Keratinocyte (primary cell): ENCODE data around the gene ANKRD44.

ENCODE experiments used
- CTCF ChIP-seq, 3 experiments: IDR thresholded peaks in 1 of 3; conservative IDR thresholded peaks in 1 of 3; optimal IDR thresholded peaks in 1 of 3; 2 replicates in 2 of 3; 3 replicates in 1 of 3; pipeline versions ENCODE3 to v1.5.1; 2011; ENCODE audit warnings: low read length in 3 of 3, mild to moderate bottlenecking in 3 of 3, moderate library complexity in 2 of 3, control low read depth in 1 of 3, inconsistent platforms in 1 of 3; ENCODE audit not compliant: insufficient read depth in 2 of 3; ENCODE audit errors: extremely low read depth in 1 of 3
- EZH2 ChIP-seq: IDR thresholded peaks from one replicate; pipeline ENCODE4 v1.6.1; 2012; ENCODE audit warnings: inconsistent platforms, mild to moderate bottlenecking, low read length, moderate library complexity

- TF ChIP-seq CTCF (optimal IDR thresholded peaks at IDR 0.05 in 1 of 3, IDR thresholded peaks at IDR 0.05 in 1 of 3, conservative IDR thresholded peaks at IDR 0.05 in 1 of 3; ENCODE audit: extremely low read depth in 1 of 3, insufficient read depth in 2 of 3, low read length in 3 of 3) (no peak), EZH2 (no peak)
These were observed 100.2 kb downstream of the ANKRD44 start for GRCh38 chr2:197210430-197210829.
